ENCODE measurements around the gene TTYH2. TPM values are rescaled to one million over a fixed set of nuclear protein-coding genes. Genes with fewer than 3 reads are reported as not detected.
A peak's percentile ranks its signal among the peaks of the same experiment; 100 is the strongest.

TTYH2 gene
- total and polyA plus RNA-seq, 2 donors (not counting 1 experiment from before 2014, with no cell fraction given), result 3.0 to 3.1 TPM

- H3K27me3 ChIP-seq (replicated peaks in 1 of 4; ENCODE audit: control extremely low read depth in 1 of 4, control insufficient read depth in 3 of 4, insufficient read depth in 4 of 4, low read length in 3 of 4), result no peaks in the 10 kb centered on the region
- no peak for DNase-seq
- ATAC-seq (ENCODE audit: low read depth), result no peak
- no peak overlapping the region for H3K27ac Mint-ChIP-seq
- no peak overlapping the region for H3K4me3 Mint-ChIP-seq
- CTCF ChIA-PET, result interaction anchor here (0.5 kb wide), 1 partner anchor 12 kb away, joined by 3 read pairs; no protein-coding TSS in a partner anchor
- no peaks in the 10 kb centered on the region for H3K79me2 ChIP-seq (ENCODE audit: control insufficient read depth, insufficient read depth, low read length)
- no peak overlapping the region for H3K9ac ChIP-seq (ENCODE audit: low read length)
- H2AFZ ChIP-seq (ENCODE audit: insufficient read depth, low read depth, low read length, poor library complexity, severe bottlenecking), result no peak overlapping the region
- no peak overlapping the region for H3K4me2 ChIP-seq (replicated peaks; ENCODE audit: low read depth, low read length, poor library complexity, severe bottlenecking)
- H3K27ac ChIP-seq (ENCODE audit: low read length in 2 of 2), result no peak overlapping the region
- intact Hi-C loops (cut with micrococcal nuclease), result no loop called here
- WGBS (ENCODE audit: insufficient coverage), result 94% methylated on average over 17 of the region's 17 CpGs
- H3K27me3 Mint-ChIP-seq, result no peaks in the 10 kb centered on the region
- peaks cover 12 to 17% of the 10 kb centered on the region in 2 donors for H3K4me1 ChIP-seq (ENCODE audit: control insufficient read depth in 2 of 2, insufficient read depth in 2 of 2, low read length in 2 of 2)
- TF ChIP-seq EZH2 (IDR thresholded peaks at IDR 0.05; ENCODE audit: borderline replicate concordance, insufficient read depth, low read depth, low read length, poor library complexity, severe bottlenecking) (no peak), CTCF (IDR thresholded peaks at IDR 0.05) (no peak)
- H3K9me3 ChIP-seq (ENCODE audit: control extremely low read depth in 1 of 3, control insufficient read depth in 2 of 3, insufficient read depth in 1 of 3, low read length in 2 of 3), result no peaks in the 10 kb centered on the region
- H3K9me3 Mint-ChIP-seq (ENCODE audit: insufficient read depth), result no peaks in the 10 kb centered on the region
- no peak overlapping the region for H3K4me3 ChIP-seq (ENCODE audit: control extremely low read depth in 1 of 5, extremely low read depth in 1 of 5, insufficient read depth in 1 of 5, low read depth in 2 of 5, low read length in 4 of 5)
- peaks cover 15% of the 10 kb centered on the region for H3K4me1 Mint-ChIP-seq
- H4K20me1 ChIP-seq (ENCODE audit: control insufficient read depth, insufficient read depth, low read length, poor library complexity, severe bottlenecking), result no peaks in the 10 kb centered on the region
- H3K36me3 ChIP-seq (replicated peaks in 1 of 2; ENCODE audit: control extremely low read depth in 1 of 2, control insufficient read depth in 1 of 2, extremely low read depth in 1 of 2, insufficient read depth in 2 of 2, low read length in 1 of 2), result no peaks in the 10 kb centered on the region
- POLR2A ChIA-PET, result interaction anchor here (0.6 kb wide), 1 partner anchor 1042 kb away, joined by 5 read pairs; no protein-coding TSS in a partner anchor
Observed at GRCh38 chr17:74231928-74232907, 18.8 kb downstream of the TTYH2 start.

GRCh38 chr17:74233937-74234336, 20.6 kb downstream of the TTYH2 start:
- H3K27me3 ChIP-seq (replicated peaks in 1 of 4; ENCODE audit: control extremely low read depth in 1 of 4, control insufficient read depth in 3 of 4, insufficient read depth in 4 of 4, low read length in 3 of 4), result no peaks in the 10 kb centered on the region
- 58% methylated on average over 6 of the region's 8 CpGs for WGBS (ENCODE audit: insufficient coverage)
- H3K36me3 ChIP-seq (replicated peaks in 1 of 2; ENCODE audit: control extremely low read depth in 1 of 2, control insufficient read depth in 1 of 2, extremely low read depth in 1 of 2, insufficient read depth in 2 of 2, low read length in 1 of 2), result no peaks in the 10 kb centered on the region
- no peak for ATAC-seq (ENCODE audit: low read depth)
- H4K20me1 ChIP-seq (ENCODE audit: control insufficient read depth, insufficient read depth, low read length, poor library complexity, severe bottlenecking), result no peaks in the 10 kb centered on the region
- ChIA-PET CTCF (interaction anchor here (1.1 kb wide), 1 partner anchor 34 kb away, joined by 3 read pairs; no protein-coding TSS in a partner anchor), POLR2A (no interaction called here)
- DNase-seq, result no peak
- no peak overlapping the region for H3K27ac ChIP-seq (ENCODE audit: low read length in 2 of 2)
- Mint-ChIP-seq H3K9me3 (ENCODE audit: insufficient read depth) (no peaks in the 10 kb centered on the region), H3K4me3 (no peak overlapping the region), H3K27me3 (no peaks in the 10 kb centered on the region), H3K4me1 (peaks cover 15% of the 10 kb centered on the region), H3K27ac (no peak overlapping the region)
- H3K4me2 ChIP-seq (replicated peaks; ENCODE audit: low read depth, low read length, poor library complexity, severe bottlenecking), result peak overlapping the region; percentile 71
- H3K79me2 ChIP-seq (ENCODE audit: control insufficient read depth, insufficient read depth, low read length), result no peaks in the 10 kb centered on the region
- intact Hi-C loops (cut with micrococcal nuclease), result loop anchor here (2.0 kb wide), 1 partner anchor 21 kb away; the partner anchor contains the start of gene TTYH2
- TF ChIP-seq CTCF (IDR thresholded peaks at IDR 0.05), result no peak
- TF ChIP-seq EZH2 (IDR thresholded peaks at IDR 0.05; ENCODE audit: borderline replicate concordance, insufficient read depth, low read depth, low read length, poor library complexity, severe bottlenecking), result no peak
- no peak overlapping the region for H2AFZ ChIP-seq (ENCODE audit: insufficient read depth, low read depth, low read length, poor library complexity, severe bottlenecking)
- no peak overlapping the region for H3K4me3 ChIP-seq (ENCODE audit: control extremely low read depth in 1 of 5, extremely low read depth in 1 of 5, insufficient read depth in 1 of 5, low read depth in 2 of 5, low read length in 4 of 5)
- H3K9ac ChIP-seq (ENCODE audit: low read length), result no peak overlapping the region
- H3K4me1 ChIP-seq (ENCODE audit: control insufficient read depth in 2 of 2, insufficient read depth in 2 of 2, low read length in 2 of 2), result peaks cover 12 to 17% of the 10 kb centered on the region in 2 donors
- H3K9me3 ChIP-seq (ENCODE audit: control extremely low read depth in 1 of 3, control insufficient read depth in 2 of 3, insufficient read depth in 1 of 3, low read length in 2 of 3), result no peaks in the 10 kb centered on the region
